Liver (tissue), 3 donors: Measurements from ENCODE around the gene DDA1.

Experiments
- CTCF ChIP-seq: fragments of 150-350 bp; IDR thresholded peaks from 2 replicates; pipeline ENCODE4 v1.5.1; 2017; ENCODE audit warnings: improper control_type of control experiment, low read depth, low read length; ENCODE audit not compliant: missing input control
- HNF4A ChIP-seq, 2 donors: conservative IDR thresholded peaks; 2 replicates each; pipeline ENCODE4 v1.6.1; 2016; ENCODE audit warnings: antibody characterized with exemption in 2 of 2, mild to moderate bottlenecking in 2 of 2
- YY1 ChIP-seq: IDR thresholded peaks from 2 replicates; pipeline ENCODE4 v1.6.1; 2016; ENCODE audit warnings: antibody characterized with exemption, mild to moderate bottlenecking
- ZBTB33 ChIP-seq: IDR thresholded peaks from 2 replicates; pipeline ENCODE4 v1.6.1; 2016; ENCODE audit warnings: antibody characterized with exemption
- TF ChIP-seq, protein P1 (sequence below): IDR thresholded peaks from 2 replicates; pipeline ENCODE4 v1.6.1; 2016; ENCODE audit warnings: antibody characterized with exemption
- donor health status: healthy.
- donor health status: healthy.

DNA sequence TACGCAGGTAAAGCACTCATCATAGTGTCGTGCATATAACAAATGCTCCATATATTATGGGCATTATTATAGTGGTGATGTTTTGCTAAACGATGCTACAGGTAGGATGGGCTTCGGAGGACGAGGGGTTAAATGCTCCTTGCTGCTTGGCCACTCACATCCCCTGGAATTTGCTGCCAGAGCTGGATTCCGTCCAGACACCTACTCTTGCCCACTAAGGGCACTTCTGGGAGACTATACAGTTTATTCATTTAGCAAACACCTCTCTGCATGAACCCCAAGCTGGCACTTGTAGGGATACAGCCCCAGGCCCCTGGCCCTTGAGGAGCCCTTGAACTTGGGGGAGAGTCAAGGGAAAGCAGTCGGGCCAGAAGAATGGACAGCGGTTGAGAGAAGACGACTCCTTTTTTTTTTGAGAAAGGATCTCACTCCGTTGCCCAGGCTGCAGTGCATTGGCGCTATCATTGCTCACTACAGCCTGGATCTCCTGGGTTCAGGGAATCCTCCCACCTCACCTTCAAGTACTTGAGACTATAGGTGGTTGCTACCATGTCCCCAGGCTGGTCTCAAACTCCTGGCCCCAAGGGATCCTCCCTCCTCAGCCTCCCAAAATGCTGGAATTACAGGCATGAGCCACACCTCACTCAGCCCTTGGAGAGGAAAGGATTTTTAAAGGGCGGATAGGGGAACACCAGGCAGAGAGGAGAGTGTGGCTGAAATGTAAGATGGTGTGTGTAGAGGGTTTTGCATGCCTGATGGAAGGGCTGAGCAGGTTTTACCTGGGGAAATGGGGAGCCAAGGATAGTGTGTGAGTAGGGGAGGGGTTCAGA lies 4.8 kb upstream of the DDA1 start:
- TF ChIP-seq CTCF (no peak), YY1 (no peak), ZBTB33 (no peak), HNF4A (conservative IDR thresholded peaks at IDR 0.05) (no peak)
- TF ChIP-seq, protein P1, sequence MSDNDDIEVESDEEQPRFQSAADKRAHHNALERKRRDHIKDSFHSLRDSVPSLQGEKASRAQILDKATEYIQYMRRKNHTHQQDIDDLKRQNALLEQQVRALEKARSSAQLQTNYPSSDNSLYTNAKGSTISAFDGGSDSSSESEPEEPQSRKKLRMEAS = no peak
